Tibial nerve (tissue), 4 donors: Measurements from ENCODE around the gene AGPS.

ENCODE experiments used
- CTCF ChIP-seq, 5 experiments: fragments of 200-600 bp in 3 of 5; fragments of 450-650 bp in 2 of 5; sonication (generic) in 3 of 5; IDR thresholded peaks; one replicate each; pipeline ENCODE4 v1.5.1; 2016 to 2019; ENCODE audit warnings: antibody characterized with exemption in 5 of 5, mild to moderate bottlenecking in 3 of 5, moderate library complexity in 2 of 5
- EP300 ChIP-seq, 2 donors: sonication (generic); formaldehyde crosslinking; IDR thresholded peaks; one replicate each; pipeline ENCODE4 v1.6.1; 2017; ENCODE audit warnings: antibody characterized with exemption in 2 of 2, mild to moderate bottlenecking in 1 of 2
- POLR2A ChIP-seq, 2 donors: fragments of 450-650 bp; IDR thresholded peaks; one replicate each; pipeline ENCODE4 v1.6.1; 2017; ENCODE audit warnings: antibody characterized with exemption in 2 of 2, mild to moderate bottlenecking in 2 of 2, moderate library complexity in 2 of 2

GRCh38 chr2:177363332-177363731 is 29.2 kb upstream of the AGPS start:
- TF ChIP-seq CTCF (IDR thresholded peaks at IDR 0.05) (no peak), POLR2A (IDR thresholded peaks at IDR 0.05) (no peak), EP300 (IDR thresholded peaks at IDR 0.05) (no peak)
